ENCODE measurements around the gene RNF151.

DNA sequence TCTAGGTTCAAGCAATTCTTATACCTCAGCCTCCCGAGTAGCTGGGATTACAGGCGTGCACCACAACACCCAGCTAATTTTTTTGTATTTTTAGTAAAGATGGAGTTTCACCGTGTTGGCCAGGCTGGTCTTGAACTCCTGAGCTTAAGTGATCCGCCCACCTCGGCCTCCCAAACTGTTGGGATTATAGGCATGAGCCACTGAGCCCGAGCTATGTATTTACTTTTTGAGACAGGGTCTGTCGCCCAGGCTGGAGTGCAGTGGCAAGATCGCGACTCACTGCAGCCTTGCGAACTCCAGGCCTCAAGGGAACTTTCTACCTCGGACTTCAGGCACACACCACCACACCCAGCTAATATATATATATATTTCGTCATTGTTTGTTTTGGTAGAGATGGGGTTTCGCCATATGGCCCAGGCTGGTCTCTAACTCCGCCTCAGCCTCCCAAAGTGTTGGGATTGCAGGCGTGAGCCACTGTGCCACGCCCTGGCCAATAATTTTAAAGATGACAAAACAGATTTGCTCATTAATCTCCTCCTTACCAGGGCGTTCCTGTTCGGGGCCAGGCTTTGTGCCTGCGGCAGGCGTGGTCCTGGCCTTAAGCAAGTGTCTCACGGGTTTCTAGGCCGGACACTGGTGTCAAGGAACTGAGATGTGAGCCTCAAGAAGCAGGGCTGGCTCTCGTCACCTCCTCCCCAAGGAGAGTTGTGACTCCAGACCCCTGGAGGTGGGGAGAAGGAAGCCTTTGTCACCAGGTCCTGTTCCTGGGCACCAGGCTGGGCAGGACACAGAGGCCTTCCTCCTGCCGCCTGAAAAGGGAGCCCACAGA is 48.7 kb downstream of the RNF151 start:
- TF ChIP-seq CTCF (IDR thresholded peaks at IDR 0.05) (no peak), POLR2A (IDR thresholded peaks at IDR 0.05) (no peak)

Measured in heart left ventricle (tissue), 13 donors.